Thoracic aorta (tissue), 2 donors: Measurements from ENCODE around the gene CORT. TPM values are rescaled to one million over a fixed set of nuclear protein-coding genes. Genes with fewer than 3 reads are reported as not detected.

Source experiments
- ATAC-seq: fragments of 150-250 bp; one replicate; pipeline ENCODE4 v1.8.0; 2017; ENCODE audit warnings: low read depth; ENCODE audit not compliant: insufficient number of reproducible peaks, low FRiP score
- DNase-seq: peaks from one replicate; pipeline ENCODE4 v3.0.0-alpha.2; 2020; ENCODE audit warnings: low spot score
- H3K27ac ChIP-seq, 2 donors: fragments of 200-600 bp; sonication (generic); 1 replicate in 1 of 2; 2 replicates in 1 of 2; pipeline ENCODE4 v1.5.1; 2016; ENCODE audit warnings: mild to moderate bottlenecking in 2 of 2, moderate library complexity in 2 of 2
- H3K27me3 ChIP-seq: fragments of 200-600 bp; sonication (generic); replicated peaks from 2 replicates; pipeline ENCODE4 v1.6.0; 2016; ENCODE audit warnings: mild to moderate bottlenecking; ENCODE audit not compliant: insufficient read depth
- H3K36me3 ChIP-seq: fragments of 200-600 bp; sonication (generic); one replicate; pipeline ENCODE4 v1.5.1; 2016
- H3K4me1 ChIP-seq, 2 donors: fragments of 200-600 bp; sonication (generic); 1 replicate in 1 of 2; 2 replicates in 1 of 2; pipeline versions ENCODE4 v1.5.1 to v1.6.0; 2016; ENCODE audit warnings: low read depth in 2 of 2, mild to moderate bottlenecking in 1 of 2; ENCODE audit not compliant: control insufficient read depth in 1 of 2
- H3K4me3 ChIP-seq: fragments of 200-600 bp; sonication (generic); 2 replicates; pipeline ENCODE4 v1.5.1; 2016; ENCODE audit warnings: mild to moderate bottlenecking
- H3K9me3 ChIP-seq: fragments of 200-600 bp; sonication (generic); 2 replicates; pipeline ENCODE4 v1.5.1; 2016
- total RNA-seq, 2 donors: library from RNA; depleted of rRNA; stranded (reverse); fragments of >200 nt; gene quantifications; one replicate each; pipeline versions ENCODE4 v1.1.0 to v1.2.3, GENCODE V29; 2016
- TF ChIP-seq, protein P1 (sequence below): fragments of 200-600 bp; sonication (generic); IDR thresholded peaks from one replicate; pipeline ENCODE4 v1.5.1; 2019; ENCODE audit warnings: antibody characterized with exemption

Gene CORT
- total RNA-seq, 2 donors from 2014 or later = not detected

DNA sequence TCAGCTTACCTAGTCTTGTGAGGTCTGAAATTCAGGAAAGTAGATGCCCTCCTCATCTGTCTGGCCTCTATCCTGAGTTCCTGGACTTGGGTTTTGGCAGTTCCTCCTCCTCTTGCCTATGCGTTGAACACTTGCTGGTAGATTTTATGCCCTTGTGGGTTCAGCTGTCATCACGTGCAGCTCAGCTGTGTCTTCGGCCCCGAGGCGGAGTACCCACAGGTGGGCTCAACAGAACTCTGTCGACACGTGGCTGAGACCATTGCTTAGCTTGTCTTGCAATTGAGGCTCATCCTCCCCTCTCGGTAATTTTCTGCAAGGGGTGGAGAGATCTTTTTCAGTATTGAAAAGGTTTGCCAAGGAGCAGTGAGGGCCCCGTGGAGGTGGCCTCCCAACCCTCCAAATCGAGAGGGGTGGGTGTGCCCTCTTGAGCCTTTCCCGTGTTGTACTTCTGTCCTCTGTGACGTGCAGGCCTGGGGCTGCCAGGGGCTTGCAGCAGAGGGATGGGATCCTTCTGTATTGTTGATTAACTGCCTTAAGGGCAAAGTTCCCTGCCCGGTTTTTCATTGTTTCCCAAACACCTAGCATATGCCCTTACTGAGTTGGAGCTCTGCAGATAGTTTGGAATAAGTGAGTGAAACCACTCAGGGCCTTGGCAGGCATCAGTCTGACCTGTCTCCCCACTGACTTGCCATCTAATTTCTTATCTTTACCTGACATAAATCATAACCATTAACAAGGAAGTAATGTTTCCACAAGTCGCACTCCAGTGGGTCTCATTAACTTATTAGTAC, 16.7 kb upstream of the CORT start:
- no peaks in the 10 kb centered on the region for H3K36me3 ChIP-seq

DNA sequence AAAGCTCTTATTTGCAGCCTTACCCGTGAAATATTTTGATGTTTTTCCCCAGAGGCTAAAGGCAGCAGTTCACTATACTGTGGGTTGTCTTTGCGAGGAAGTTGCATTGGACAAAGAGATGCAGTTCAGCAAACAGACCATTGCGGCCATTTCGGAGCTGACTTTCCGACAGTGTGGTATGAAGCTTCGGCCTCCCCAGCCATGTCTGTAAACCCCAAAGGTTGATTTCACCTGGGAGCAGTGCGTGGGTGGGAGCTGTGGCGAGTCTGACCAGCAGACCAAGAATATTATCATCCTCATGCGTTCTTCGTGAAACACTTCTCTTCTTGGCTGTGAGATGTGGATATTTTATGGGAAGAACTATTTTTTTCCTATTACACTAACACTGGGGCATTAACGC, 16.0 kb upstream of the CORT start:
- H3K27me3 ChIP-seq = no peaks in the 10 kb centered on the region

More for the DNA sequence above, 16.7 kb upstream of the CORT start:
- DNase-seq = no peak
- Histone ChIP-seq H3K27ac (no peak overlapping the region), H3K27me3 (no peaks in the 10 kb centered on the region), H3K9me3 (no peaks in the 10 kb centered on the region), H3K4me1 (peaks cover 4 to 14% of the 10 kb centered on the region in 2 donors), H3K4me3 (no peak overlapping the region)
- ATAC-seq = no peak
- TF ChIP-seq, protein P1, sequence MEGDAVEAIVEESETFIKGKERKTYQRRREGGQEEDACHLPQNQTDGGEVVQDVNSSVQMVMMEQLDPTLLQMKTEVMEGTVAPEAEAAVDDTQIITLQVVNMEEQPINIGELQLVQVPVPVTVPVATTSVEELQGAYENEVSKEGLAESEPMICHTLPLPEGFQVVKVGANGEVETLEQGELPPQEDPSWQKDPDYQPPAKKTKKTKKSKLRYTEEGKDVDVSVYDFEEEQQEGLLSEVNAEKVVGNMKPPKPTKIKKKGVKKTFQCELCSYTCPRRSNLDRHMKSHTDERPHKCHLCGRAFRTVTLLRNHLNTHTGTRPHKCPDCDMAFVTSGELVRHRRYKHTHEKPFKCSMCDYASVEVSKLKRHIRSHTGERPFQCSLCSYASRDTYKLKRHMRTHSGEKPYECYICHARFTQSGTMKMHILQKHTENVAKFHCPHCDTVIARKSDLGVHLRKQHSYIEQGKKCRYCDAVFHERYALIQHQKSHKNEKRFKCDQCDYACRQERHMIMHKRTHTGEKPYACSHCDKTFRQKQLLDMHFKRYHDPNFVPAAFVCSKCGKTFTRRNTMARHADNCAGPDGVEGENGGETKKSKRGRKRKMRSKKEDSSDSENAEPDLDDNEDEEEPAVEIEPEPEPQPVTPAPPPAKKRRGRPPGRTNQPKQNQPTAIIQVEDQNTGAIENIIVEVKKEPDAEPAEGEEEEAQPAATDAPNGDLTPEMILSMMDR = no peak

DNA sequence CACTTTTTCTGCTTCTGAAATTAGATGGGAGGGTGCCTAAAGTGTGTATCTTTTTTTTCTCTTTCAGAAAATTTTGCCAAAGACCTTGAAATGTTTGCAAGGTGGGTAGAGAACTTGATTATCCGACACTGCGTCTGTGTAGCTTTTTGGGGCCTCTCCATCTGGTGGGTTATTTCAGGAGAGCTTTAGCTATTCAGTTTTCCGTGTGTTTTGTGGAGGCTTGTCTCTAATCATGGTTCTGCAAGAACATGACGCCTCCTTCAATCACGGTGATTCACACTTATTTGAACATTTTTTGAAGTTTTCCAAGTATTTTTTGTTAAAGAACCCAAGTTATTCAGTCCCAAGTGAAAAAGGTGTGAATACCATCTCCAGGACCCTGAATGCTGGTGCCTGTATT, 15.2 kb upstream of the CORT start:
- no peak overlapping the region for H3K27ac ChIP-seq
- H3K36me3 ChIP-seq = no peaks in the 10 kb centered on the region
- DNase-seq (no peak), ATAC-seq (no peak)
- no peaks in the 10 kb centered on the region for H3K27me3 ChIP-seq
- no peak overlapping the region for H3K4me3 ChIP-seq
- peaks cover 4 to 13% of the 10 kb centered on the region in 2 donors for H3K4me1 ChIP-seq
- TF ChIP-seq, protein P1 = no peak
- H3K9me3 ChIP-seq = no peaks in the 10 kb centered on the region

More for the DNA sequence above, 16.0 kb upstream of the CORT start:
- ATAC-seq (no peak), DNase-seq (no peak)
- TF ChIP-seq, protein P1 = no peak
- Histone ChIP-seq H3K4me3 (no peak overlapping the region), H3K36me3 (no peaks in the 10 kb centered on the region), H3K9me3 (no peaks in the 10 kb centered on the region), H3K27ac (no peak overlapping the region), H3K4me1 (peaks cover 4 to 14% of the 10 kb centered on the region in 2 donors)

DNA sequence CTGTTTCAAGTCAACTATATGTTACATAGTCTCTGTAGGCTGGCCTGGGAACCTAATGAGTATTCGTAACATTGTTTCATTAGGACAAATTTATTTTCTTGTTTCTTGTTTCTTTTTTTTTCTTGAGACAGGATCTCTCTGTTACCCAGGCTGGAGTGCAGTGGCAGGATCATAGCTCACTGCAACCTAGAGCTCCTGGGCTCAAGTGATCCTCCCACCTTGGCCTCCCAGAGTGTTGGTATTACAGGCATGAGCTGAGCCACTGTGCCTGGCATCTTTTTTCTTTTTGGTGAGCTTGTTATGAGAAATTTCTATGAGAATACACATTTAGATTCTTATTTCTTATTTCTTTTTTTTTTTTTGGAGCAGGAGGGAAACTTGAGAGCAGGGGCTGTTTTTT, 12.8 kb upstream of the CORT start:
- TF ChIP-seq, protein P1 = no peak

DNA sequence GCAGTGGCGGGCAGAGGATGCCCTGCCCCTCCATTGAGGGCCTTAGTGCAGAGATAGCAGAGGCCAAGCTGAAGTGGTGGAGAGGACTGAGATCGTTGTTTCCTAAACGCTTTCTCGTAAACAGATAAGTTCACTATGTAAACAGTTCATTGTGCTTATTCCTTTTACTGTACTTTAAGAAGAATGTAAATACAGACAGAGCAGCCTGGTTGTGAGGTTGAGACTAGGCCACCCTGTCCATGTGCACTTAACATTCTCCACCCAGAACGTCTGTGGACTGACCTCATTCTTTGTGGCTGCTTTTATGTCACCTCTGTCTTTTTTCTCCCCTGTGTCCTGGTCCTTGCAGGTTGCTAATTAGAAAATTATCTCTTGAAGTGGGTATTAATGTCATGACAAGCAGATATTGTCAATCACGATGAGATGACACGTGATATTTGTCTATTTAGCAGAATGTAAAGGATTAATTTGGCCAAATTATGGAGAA, 11.1 kb upstream of the CORT start:
- TF ChIP-seq, protein P1 = no peak
- H3K27ac ChIP-seq = no peak overlapping the region
- DNase-seq = no peak

More for the DNA sequence above, 12.8 kb upstream of the CORT start:
- H3K9me3 ChIP-seq = no peaks in the 10 kb centered on the region
- no peaks in the 10 kb centered on the region for H3K4me1 ChIP-seq
- H3K36me3 ChIP-seq = no peaks in the 10 kb centered on the region
- DNase-seq (no peak), ATAC-seq (no peak)
- no peak overlapping the region for H3K4me3 ChIP-seq
- no peaks in the 10 kb centered on the region for H3K27me3 ChIP-seq
- H3K27ac ChIP-seq = no peak overlapping the region

More for the DNA sequence above, 11.1 kb upstream of the CORT start:
- no peak for ATAC-seq
- no peaks in the 10 kb centered on the region for H3K4me1 ChIP-seq
- no peaks in the 10 kb centered on the region for H3K9me3 ChIP-seq
- H3K27me3 ChIP-seq = no peaks in the 10 kb centered on the region
- no peaks in the 10 kb centered on the region for H3K36me3 ChIP-seq
- no peak overlapping the region for H3K4me3 ChIP-seq
